Glomerular visceral epithelial cell (primary cell): ENCODE results near the gene CEP63.
A peak's percentile ranks its signal among the peaks of the same experiment; 100 is the strongest.

Source experiments
- DNase-seq: peaks from one replicate; pipeline ENCODE4 v3.0.0-alpha.2; 2016; ENCODE audit errors: extremely low spot score

The CEP63 gene

DNA sequence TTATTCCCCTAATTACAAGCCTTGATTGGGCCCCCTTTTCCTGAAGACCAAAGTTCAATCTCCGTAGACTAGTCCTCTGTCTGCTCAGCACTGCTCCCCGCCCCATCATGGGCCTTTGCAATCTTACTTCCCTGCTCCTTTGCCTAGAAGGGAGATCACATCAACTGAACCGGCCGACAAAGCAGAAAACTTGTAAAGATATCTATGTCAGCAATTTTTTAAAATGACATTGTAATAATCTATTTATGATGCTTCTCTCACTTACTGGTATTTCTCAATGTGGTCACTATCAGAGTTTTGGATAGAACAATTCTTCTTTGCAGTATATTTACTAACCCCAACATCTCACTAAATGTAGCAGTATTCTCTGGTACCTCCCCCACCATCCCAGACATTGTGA lies 17.3 kb upstream of the CEP63 start:
- no peak for DNase-seq

DNA sequence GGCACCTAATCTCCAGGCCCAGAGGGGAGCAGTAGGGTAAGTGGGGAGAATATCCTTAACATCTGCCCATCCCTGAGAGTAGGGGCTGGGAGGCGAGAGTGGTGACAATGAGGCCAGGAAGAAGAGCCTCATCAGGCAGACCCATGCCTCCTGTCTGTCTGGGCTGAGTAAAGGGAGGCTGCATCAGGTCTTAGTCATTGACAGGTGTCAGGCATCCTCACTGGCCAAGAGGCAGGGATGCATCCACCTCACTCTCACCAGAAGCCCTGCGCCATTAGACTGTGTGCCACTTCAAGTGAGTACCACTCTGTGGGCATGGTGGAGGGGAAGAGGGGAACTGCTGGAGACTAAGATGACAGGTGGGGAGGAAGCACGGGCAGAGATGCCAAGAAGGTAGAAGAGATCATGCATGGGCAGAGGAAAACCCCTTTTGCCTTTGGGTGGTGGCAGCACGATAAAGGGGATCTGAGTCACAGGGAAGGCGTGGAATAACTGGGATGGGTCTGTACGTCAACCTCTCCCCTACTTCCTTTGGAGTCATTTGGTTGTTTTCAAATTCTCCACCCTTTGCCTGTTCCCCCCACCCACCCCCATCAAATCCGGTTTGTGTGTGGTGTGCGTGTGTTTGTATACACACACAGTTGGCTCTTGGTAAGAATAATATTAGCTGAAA lies 14.2 kb upstream of the CEP63 start:
- DNase-seq: peak; percentile 33

- DNase-seq: no peak
Measured at GRCh38 chr3:134472831-134473230, 13.0 kb upstream of the CEP63 start.

GRCh38 chr3:134473868-134474546 lies 11.8 kb upstream of the CEP63 start:
- DNase-seq: peak; percentile 81

- DNase-seq: no peak
Measured at GRCh38 chr3:134474956-134475355, 10.9 kb upstream of the CEP63 start.

GRCh38 chr3:134476306-134476705 lies 9.6 kb upstream of the CEP63 start:
- DNase-seq: no peak

DNA sequence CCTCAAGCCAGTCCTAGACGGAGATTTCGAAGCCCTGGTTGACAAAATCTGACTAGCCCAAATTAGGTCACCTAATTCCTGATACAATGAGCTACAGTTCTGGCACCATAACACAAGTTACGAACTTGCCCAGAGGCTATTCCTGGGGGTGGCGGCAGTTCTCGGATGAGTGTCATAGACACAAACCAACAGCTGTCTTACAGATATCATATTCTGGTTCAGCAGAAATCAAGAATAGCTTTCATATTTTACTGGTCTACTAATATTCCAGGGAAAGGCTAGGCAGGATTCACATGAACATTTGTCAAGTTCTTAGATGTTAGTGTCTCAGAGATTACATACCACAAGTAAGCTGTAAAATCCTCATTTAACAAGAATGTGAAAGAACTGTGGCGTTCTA lies 8.9 kb upstream of the CEP63 start:
- no peak for DNase-seq

DNA sequence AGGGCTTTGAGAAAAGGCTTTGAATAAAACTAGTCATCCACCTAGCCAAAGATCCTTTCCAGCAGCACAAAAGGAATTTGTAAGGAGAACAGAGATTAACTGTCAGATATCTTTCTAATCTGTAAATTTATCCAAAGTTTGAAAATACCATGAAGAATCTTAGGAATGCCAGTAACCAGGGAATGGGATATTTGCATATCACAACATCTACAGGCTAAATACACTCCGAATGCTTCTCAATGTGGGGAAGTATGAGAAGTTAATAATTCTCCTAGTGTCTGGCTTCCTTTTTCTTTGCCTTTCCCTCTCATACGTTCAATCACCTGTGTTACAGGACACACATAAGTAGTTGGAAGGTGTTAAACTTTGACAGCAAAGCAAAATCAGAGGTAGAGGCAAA lies 7.9 kb upstream of the CEP63 start:
- peak; percentile 55 for DNase-seq

- no peak for DNase-seq
Measured at GRCh38 chr3:134480546-134480945, 5.3 kb upstream of the CEP63 start.

- DNase-seq: no peak
Measured at GRCh38 chr3:134481166-134481565, 4.7 kb upstream of the CEP63 start.

DNA sequence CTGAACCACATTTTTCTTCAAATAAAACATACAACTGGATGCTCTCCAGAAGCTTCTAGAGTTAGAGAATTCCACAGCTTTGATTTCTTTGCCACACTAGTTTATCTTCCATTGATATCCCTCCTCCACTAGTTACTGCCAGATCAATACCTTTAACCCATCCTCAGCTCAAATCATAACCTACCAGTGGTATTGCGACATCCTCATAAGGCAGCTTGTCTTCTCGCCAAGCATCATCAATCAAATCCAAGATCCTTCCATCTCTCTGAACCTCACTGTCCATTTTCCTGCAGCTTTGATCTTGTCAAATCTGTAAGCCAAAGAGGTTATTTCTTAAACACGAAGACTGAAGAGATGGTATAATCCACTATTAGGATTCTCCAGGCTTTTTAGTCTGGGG lies 3.2 kb upstream of the CEP63 start:
- DNase-seq: no peak

DNA sequence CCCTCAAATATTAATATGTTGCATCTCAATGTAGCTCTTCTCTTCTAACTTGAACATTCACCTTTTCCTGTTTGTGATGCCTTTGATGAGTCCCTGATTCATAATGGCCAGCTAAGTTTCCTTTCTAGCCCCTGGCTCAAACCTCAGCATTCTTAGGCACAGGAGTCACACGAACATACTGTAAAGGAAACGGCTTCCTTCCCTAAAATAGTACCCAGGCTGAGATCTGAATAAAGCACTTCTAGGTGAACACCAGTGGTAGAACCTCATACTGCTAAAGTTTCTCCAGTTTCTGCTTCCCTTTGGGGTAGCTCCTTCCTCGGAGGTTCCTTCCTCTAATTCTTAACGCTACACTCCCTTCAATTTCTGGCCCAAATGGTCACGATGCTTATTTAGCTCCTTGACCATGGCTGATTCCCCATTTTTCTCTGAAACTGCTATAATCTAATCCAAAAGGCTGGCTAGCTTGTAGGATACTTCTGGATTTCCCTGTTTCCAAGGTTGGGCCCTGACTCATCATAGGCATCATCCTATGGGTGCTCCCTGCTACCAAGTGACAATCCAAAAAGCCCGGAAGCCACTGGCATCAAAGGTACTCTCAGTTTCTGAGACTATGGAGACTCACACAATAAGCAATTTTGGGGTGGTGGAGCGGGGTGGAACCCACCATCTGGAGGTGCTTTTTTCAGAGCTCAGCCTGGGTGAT lies 2.5 kb upstream of the CEP63 start:
- peak; percentile 62 for DNase-seq

- DNase-seq: no peak
Measured at GRCh38 chr3:134485075-134485717, 661 bp upstream of the CEP63 start.

- no peak for DNase-seq
Measured at GRCh38 chr3:134486577-134487041, 752 bp downstream of the CEP63 start.

DNA sequence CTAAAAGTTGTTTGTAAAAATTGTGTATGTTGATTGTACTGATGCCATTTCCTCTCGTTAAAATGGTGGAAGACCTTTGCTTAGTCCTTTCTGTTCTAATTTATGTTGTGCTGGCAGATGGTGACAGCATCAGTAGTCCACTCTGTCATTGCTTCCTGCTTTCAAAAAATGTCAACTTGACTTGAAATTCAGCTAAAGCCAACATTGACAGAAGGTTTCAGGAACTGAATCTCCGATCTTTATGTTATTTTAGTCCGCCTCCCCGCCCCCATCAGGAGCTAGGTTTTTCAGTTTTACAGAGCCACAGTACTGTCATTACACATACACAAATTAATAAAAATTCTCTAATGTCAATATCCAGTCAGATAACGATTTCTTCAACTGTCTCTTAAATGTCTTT lies 1.5 kb downstream of the CEP63 start:
- DNase-seq: no peak

- no peak for DNase-seq
Measured at GRCh38 chr3:134494495-134494894, 8.6 kb downstream of the CEP63 start.

DNA sequence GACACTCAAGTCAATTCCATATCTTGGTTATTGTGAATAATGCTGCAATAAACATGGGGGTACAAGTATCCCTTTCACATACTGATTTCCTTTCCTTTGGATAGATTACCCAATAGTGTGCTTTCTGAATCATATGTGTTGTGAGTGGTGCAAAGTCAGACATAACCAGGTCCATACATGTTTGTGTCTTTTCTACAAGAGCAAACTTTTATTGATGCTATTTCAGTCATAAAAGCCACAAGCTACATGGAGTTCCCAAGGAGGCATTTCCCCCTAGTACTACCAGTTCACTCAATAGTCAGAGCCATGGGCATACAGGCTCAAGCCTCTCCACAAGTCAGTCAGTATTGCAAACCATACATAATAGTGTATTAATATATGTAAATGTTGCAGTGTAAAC lies 10.1 kb downstream of the CEP63 start:
- no peak for DNase-seq

- DNase-seq: no peak
Measured at GRCh38 chr3:134496471-134497071, 10.7 kb downstream of the CEP63 start.

GRCh38 chr3:134503266-134503665 lies 17.4 kb downstream of the CEP63 start:
- DNase-seq: no peak

DNA sequence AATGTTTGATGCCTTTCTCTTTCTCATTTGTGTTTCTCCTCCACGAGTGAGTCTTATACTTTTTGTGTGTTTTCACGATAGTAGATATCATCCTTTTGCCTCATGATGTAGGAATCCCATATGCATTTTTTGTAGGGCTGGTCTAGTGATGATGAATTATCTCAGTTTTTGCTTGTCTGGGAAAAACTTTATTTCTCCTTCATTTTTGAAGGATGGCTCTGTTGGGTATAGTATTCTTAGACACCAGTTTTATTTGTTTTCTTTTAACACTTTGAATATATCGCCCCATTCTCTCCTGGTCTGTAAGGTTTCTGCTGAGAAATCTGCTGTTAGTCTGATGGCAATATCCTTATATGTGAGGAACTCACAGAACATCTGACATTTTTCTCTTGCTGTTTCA lies 18.3 kb downstream of the CEP63 start:
- no peak for DNase-seq

DNA sequence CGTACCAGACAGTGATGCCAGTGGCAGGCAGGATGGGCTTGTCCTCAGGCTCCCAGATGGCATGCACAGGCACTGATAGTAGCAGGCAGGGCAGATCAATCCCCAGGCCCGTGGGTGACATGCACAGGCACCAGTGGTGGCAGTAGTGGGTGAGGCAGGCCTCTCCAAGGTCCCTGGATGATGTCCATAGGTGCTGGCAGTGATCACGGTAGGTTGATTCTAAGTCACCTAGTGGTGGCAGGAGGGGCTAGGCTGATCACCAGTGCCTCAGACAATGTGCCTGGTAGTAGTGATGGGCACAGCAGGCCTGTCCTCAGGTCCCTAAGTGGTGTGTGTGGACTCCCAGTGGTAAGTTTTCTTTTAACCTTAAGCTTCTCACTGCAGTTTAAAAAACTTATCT lies 19.6 kb downstream of the CEP63 start:
- no peak for DNase-seq

- DNase-seq: no peak
Measured at GRCh38 chr3:134511500-134511899, 25.6 kb downstream of the CEP63 start.
